HFF-Myc (cell line): ENCODE data around the gene TUBGCP2.

Source experiments
- DNase-seq: peaks from one replicate; pipeline ENCODE4 v3.0.0-alpha.2; 2011; ENCODE audit warnings: low read depth; ENCODE audit errors: extremely low read depth
- H3K4me3 ChIP-seq: replicated peaks from 2 replicates; pipeline ENCODE4 v1.5.1; 2011; ENCODE audit warnings: low read depth, mild to moderate bottlenecking, control low read depth, low read length
- TF ChIP-seq, protein P1 (sequence below): IDR thresholded peaks from 2 replicates; pipeline ENCODE4 v1.5.1; 2012; ENCODE audit warnings: mild to moderate bottlenecking, low read depth, low read length, control low read depth; ENCODE audit errors: missing control alignments

The TUBGCP2 gene

DNA sequence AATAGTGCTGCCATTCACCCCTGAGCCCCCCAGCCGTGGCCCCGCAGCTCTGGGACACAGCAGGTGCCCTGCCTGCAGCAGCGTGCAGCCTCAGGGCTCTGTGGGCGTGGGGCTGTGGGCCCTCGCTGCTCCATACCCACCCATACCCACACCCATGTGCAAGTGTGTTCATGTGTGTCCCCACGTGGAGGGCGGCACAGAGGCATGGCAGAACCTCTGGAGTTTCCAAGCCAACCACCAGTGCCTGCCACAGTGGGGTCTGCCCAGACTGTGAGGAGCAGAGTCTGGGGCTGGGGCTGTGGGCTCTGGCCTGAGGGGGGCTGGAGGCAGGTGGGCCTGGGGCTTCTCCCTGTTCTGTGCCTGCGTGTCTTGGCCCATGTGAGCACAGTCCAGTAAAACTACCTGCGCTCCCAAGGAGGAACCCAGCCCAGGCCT, 40.9 kb upstream of the TUBGCP2 start:
- DNase-seq: no peak
- no peak overlapping the region for H3K4me3 ChIP-seq
- TF ChIP-seq, protein P1, sequence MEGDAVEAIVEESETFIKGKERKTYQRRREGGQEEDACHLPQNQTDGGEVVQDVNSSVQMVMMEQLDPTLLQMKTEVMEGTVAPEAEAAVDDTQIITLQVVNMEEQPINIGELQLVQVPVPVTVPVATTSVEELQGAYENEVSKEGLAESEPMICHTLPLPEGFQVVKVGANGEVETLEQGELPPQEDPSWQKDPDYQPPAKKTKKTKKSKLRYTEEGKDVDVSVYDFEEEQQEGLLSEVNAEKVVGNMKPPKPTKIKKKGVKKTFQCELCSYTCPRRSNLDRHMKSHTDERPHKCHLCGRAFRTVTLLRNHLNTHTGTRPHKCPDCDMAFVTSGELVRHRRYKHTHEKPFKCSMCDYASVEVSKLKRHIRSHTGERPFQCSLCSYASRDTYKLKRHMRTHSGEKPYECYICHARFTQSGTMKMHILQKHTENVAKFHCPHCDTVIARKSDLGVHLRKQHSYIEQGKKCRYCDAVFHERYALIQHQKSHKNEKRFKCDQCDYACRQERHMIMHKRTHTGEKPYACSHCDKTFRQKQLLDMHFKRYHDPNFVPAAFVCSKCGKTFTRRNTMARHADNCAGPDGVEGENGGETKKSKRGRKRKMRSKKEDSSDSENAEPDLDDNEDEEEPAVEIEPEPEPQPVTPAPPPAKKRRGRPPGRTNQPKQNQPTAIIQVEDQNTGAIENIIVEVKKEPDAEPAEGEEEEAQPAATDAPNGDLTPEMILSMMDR: no peak

DNA sequence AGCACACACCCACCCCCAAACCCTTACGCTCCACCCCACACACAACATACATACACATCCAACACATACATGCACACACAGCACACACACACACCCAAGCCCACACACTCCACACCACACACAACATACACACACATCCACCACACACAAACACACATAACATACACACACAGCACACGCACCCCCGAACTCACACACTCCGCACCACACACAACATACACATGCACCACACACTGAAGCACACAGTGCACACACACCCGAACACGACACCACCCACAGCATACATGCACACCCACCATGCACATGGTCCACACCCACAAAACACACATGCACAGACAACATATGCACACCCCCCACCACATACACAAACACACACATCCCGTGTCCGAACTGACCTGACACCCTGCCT, 40.5 kb upstream of the TUBGCP2 start:
- no peak overlapping the region for H3K4me3 ChIP-seq
- TF ChIP-seq, protein P1: no peak
- DNase-seq: no peak

DNA sequence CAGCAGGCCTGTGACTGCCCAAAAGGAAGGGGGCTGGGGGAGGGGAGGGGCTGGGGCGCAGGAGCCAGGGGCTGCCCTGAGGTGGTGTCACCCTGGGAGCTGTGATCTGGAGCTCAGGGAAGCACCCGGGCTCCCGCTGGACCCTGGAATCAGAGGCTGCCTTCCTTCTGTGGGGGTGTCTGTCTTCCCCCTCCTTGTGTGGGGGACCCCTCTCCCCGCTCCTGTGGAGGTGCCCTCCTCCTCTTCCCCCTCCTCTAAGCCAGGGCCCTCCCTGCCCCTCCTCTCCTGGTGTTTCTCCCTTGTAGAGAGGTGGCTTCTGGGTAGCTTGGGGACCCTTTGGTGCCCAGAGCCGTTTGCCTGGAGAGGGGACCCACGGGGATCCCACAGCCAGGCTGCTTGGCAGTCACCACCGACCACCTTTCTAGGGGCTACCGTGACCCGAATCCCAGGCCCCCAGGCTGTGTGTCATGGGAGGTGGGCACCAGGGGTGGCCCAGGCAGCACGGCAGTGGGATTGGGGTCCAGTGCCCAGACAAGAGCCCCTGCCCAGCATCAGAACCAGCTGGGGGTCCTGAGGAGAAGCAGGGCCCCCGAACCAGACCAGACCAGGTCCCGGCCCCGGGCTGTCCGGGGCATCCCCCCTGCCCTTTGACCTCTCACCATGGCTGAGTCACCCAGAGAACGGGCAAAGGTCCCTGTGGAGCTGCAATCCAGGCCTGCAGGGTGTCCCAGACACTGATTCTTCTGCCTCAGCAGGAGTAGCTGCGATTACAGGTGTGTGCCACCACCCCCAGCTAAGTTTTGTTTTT, 39.2 kb upstream of the TUBGCP2 start:
- TF ChIP-seq, protein P1: no peak
- no peak overlapping the region for H3K4me3 ChIP-seq
- no peak for DNase-seq

DNA sequence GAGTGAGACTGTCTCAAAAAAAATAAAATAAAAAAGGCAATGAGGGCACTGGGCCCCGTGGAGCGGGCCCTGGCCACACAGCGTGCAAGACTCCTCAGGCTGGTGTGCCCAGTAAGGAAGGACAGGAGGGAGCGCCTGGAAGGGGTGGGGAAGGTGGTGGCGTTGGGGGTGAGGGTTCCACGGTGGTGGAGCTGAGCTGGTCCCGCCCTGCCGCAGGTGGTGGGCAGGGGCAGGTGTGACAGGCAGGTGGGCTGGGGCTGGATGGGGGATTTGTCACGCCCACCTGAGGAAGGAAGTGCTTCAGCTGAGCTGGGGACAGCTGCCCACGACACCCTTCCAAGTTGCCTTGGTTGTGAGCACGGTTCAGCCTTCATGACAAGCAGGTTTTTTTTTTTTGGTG, 37.7 kb upstream of the TUBGCP2 start:
- TF ChIP-seq, protein P1: no peak
- DNase-seq: no peak
- H3K4me3 ChIP-seq: no peak overlapping the region

DNA sequence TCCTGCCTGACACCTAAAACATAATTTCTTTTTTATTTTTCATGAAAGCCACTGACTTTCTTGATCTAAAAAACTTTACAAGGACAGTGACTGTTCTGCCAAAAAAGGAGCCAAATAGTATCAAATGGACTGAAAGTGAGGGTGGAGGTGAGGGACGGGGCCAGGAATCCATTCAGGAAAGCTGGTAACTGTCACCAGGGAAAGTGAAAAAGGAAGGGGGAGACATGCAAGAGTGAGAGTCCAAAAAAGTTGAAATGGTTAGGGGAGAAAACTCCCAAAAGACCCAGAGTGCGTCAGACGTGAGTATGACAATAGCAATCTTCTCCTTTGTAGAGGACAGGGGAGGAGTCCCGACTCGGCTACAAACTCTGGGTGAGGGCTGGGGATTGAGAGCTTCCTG, 35.6 kb upstream of the TUBGCP2 start:
- H3K4me3 ChIP-seq: no peak overlapping the region
- TF ChIP-seq, protein P1: no peak
- DNase-seq: no peak

DNA sequence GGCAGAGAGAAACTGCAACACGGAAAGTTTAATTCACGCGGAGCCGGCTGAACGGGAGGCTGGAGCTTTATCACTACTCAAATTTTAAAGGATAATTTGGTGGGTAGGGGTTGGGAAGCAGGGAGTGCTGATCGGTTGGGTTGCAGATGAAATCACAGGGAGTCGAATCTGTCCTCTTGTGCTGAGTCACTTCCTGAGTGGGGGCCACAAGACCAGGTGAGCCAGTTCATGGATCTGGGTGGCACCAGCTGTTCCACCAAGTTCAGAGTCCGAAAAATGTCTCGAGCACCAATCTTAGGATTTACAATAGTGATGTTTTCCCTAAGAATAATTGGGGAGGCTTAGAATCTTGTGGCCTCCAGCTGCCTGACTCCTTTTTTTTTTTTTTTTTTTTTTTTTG, 34.9 kb upstream of the TUBGCP2 start:
- DNase-seq: no peak
- TF ChIP-seq, protein P1: no peak

More for the DNA sequence above, 34.9 kb upstream of the TUBGCP2 start:
- no peak overlapping the region for H3K4me3 ChIP-seq
